Upper lobe of right lung (tissue), 1 donor: ENCODE results near the gene ARV1. TPM values are rescaled to one million over a fixed set of nuclear protein-coding genes. Genes with fewer than 3 reads are reported as not detected.

Source experiments
- ATAC-seq: fragments of 200-7000 bp; cut with Tn5 transposase; one replicate; pipeline ENCODE4 v1.9.1; 2020; ENCODE audit warnings: mild to moderate bottlenecking, moderate library complexity
- DNase-seq: peaks from one replicate; pipeline ENCODE4 v3.0.0-alpha.2; 2020
- H3K27ac ChIP-seq: fragments of 200-600 bp; one replicate; pipeline ENCODE4 v1.8.0; 2022
- H3K27me3 ChIP-seq: fragments of 200-600 bp; one replicate; pipeline ENCODE4 v1.8.0; 2022; ENCODE audit warnings: mild to moderate bottlenecking
- H3K36me3 ChIP-seq: fragments of 200-600 bp; one replicate; pipeline ENCODE4 v1.8.0; 2022
- H3K4me1 ChIP-seq: fragments of 200-600 bp; one replicate; pipeline ENCODE4 v1.8.0; 2022
- H3K4me3 ChIP-seq: fragments of 200-600 bp; one replicate; pipeline ENCODE4 v1.8.0; 2022; ENCODE audit warnings: mild to moderate bottlenecking
- H3K9me3 ChIP-seq: fragments of 200-600 bp; one replicate; pipeline ENCODE4 v1.8.0; 2022
- CTCF ChIP-seq: fragments of 200-600 bp; IDR thresholded peaks from one replicate; pipeline ENCODE4 v1.8.0; 2022; ENCODE audit warnings: antibody characterized with exemption
- intact Hi-C: fragments of 100-400 bp; cut with DNase I; formaldehyde crosslinking; loops from one replicate; pipeline ENCODE4 v1.11.0; 2022
- total RNA-seq: library from RNA; stranded (reverse); fragmentation: NEBNext Ultra II Directional; extraction: Animal tissue kit (Norgen Biotek cat#: 25700); gene quantifications from one replicate; pipeline ENCODE4 v1.2.1, GENCODE V29; 2021
- donor health status: DM: no; HTN: yes; CAD: no; lungs with severe emphysema.

ARV1 gene
- total RNA-seq, 1 donor from 2014 or later, result 19.9 TPM

- Histone ChIP-seq H3K27me3 (no peaks in the 10 kb centered on the region), H3K9me3 (no peaks in the 10 kb centered on the region), H3K36me3 (peaks cover 31% of the 10 kb centered on the region), H3K4me3 (no peak overlapping the region), H3K4me1 (no peaks in the 10 kb centered on the region), H3K27ac (no peak overlapping the region)
- TF ChIP-seq CTCF, result no peak
- no peak for DNase-seq
- no peak for ATAC-seq
- intact Hi-C loops, result no loop called here
Measured at GRCh38 chr1:230948903-230949302, 30.0 kb upstream of the ARV1 start.

- intact Hi-C loops, result no loop called here
- no peak for DNase-seq
- TF ChIP-seq CTCF, result no peak
- ATAC-seq, result no peak
- H3K4me3 ChIP-seq, result no peak overlapping the region
- H3K27ac ChIP-seq, result no peak overlapping the region
- no peaks in the 10 kb centered on the region for H3K9me3 ChIP-seq
- no peaks in the 10 kb centered on the region for H3K27me3 ChIP-seq
- no peaks in the 10 kb centered on the region for H3K4me1 ChIP-seq
- peaks cover 24% of the 10 kb centered on the region for H3K36me3 ChIP-seq
Measured at GRCh38 chr1:230950404-230950803, 28.5 kb upstream of the ARV1 start.

GRCh38 chr1:230957580-230957989, 21.3 kb upstream of the ARV1 start:
- Histone ChIP-seq H3K27me3 (no peaks in the 10 kb centered on the region), H3K4me3 (no peak overlapping the region), H3K4me1 (no peaks in the 10 kb centered on the region), H3K36me3 (peaks cover 50% of the 10 kb centered on the region), H3K9me3 (no peaks in the 10 kb centered on the region), H3K27ac (no peak overlapping the region)
- TF ChIP-seq CTCF, result no peak
- DNase-seq, result no peak
- intact Hi-C loops, result no loop called here
- ATAC-seq, result no peak

- no peak for DNase-seq
- intact Hi-C loops, result no loop called here
- Histone ChIP-seq H3K27ac (no peak overlapping the region), H3K36me3 (peaks cover 44% of the 10 kb centered on the region), H3K9me3 (no peaks in the 10 kb centered on the region), H3K4me1 (no peaks in the 10 kb centered on the region), H3K27me3 (no peaks in the 10 kb centered on the region), H3K4me3 (no peak overlapping the region)
- no peak for ATAC-seq
- no peak for TF ChIP-seq CTCF
Measured at GRCh38 chr1:230958370-230958769, 20.5 kb upstream of the ARV1 start.

- H3K4me1 ChIP-seq, result no peaks in the 10 kb centered on the region
- no peaks in the 10 kb centered on the region for H3K9me3 ChIP-seq
- H3K4me3 ChIP-seq, result no peak overlapping the region
- intact Hi-C loops, result no loop called here
- H3K36me3 ChIP-seq, result peaks cover 8% of the 10 kb centered on the region
- TF ChIP-seq CTCF, result no peak
- no peak overlapping the region for H3K27ac ChIP-seq
- no peaks in the 10 kb centered on the region for H3K27me3 ChIP-seq
- no peak for ATAC-seq
- DNase-seq, result no peak
Measured at GRCh38 chr1:230964896-230965295, 14.0 kb upstream of the ARV1 start.

GRCh38 chr1:230965535-230965934, 13.4 kb upstream of the ARV1 start:
- intact Hi-C loops, result no loop called here
- no peak for DNase-seq
- no peak for ATAC-seq

More at GRCh38 chr1:230965535-230965934, 13.4 kb upstream of the ARV1 start:
- Histone ChIP-seq H3K36me3 (peaks cover 5% of the 10 kb centered on the region), H3K27me3 (no peaks in the 10 kb centered on the region), H3K9me3 (no peaks in the 10 kb centered on the region), H3K4me3 (no peak overlapping the region), H3K4me1 (no peaks in the 10 kb centered on the region), H3K27ac (no peak overlapping the region)
- no peak for TF ChIP-seq CTCF
